ENCODE data around the gene OOSP1.

DNA sequence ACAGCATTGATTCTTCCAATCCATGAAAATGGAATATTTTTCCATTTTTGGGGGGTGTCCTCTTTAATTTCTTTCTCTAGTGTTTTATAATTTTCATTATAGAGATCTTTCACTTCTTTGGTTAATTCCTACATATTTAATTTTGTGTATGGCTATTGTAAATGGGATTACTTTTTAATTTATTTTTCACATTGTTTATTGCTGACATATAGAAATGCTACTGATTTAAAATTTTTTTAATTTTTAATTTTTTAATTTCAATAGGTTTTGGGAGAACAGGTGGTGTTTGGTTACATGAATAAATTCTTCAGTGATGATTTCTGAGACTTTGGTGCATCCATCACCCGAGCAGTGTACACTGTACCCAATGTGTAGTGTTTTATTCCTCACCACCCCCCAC, 52.2 kb downstream of the OOSP1 start:
- no peak for TF ChIP-seq TAF1 (IDR thresholded peaks at IDR 0.05; ENCODE audit: borderline replicate concordance, low read depth, low read length)
- TF ChIP-seq, protein P1, sequence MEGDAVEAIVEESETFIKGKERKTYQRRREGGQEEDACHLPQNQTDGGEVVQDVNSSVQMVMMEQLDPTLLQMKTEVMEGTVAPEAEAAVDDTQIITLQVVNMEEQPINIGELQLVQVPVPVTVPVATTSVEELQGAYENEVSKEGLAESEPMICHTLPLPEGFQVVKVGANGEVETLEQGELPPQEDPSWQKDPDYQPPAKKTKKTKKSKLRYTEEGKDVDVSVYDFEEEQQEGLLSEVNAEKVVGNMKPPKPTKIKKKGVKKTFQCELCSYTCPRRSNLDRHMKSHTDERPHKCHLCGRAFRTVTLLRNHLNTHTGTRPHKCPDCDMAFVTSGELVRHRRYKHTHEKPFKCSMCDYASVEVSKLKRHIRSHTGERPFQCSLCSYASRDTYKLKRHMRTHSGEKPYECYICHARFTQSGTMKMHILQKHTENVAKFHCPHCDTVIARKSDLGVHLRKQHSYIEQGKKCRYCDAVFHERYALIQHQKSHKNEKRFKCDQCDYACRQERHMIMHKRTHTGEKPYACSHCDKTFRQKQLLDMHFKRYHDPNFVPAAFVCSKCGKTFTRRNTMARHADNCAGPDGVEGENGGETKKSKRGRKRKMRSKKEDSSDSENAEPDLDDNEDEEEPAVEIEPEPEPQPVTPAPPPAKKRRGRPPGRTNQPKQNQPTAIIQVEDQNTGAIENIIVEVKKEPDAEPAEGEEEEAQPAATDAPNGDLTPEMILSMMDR (IDR thresholded peaks at IDR 0.05 in 2 of 3, conservative IDR thresholded peaks at IDR 0.05 in 1 of 3; ENCODE audit: control insufficient read depth in 2 of 3, extremely low read depth in 1 of 3, insufficient read depth in 1 of 3, low read depth in 3 of 3, low read length in 3 of 3) = no peak
- TF ChIP-seq EZH2 (IDR thresholded peaks at IDR 0.05; ENCODE audit: borderline replicate concordance, control insufficient read depth, low read depth, low read length) = no peak
- TF ChIP-seq JUND (IDR thresholded peaks at IDR 0.05; ENCODE audit: low read depth, low read length) = no peak
- no peak for TF ChIP-seq TCF7 (IDR thresholded peaks at IDR 0.05; ENCODE audit: borderline replicate concordance)
- no peak for TF ChIP-seq POLR2A (IDR thresholded peaks at IDR 0.05; ENCODE audit: low read depth, low read length)
- TF ChIP-seq RAD21 (IDR thresholded peaks at IDR 0.05; ENCODE audit: insufficient read depth, low read depth, low read length) = no peak
- TF ChIP-seq REST (IDR thresholded peaks at IDR 0.05; ENCODE audit: low read depth, low read length) = no peak
- TF ChIP-seq HDAC6 (IDR thresholded peaks at IDR 0.05; ENCODE audit: unreplicated experiment) = no peak
